RPMI7951 (cell line): ENCODE measurements around the gene LDLRAD4. TPM values are rescaled to one million over a fixed set of nuclear protein-coding genes. Genes with fewer than 3 reads are reported as not detected.

Experiments used
- DNase-seq: peaks from one replicate; pipeline ENCODE4 v3.0.0-alpha.2; 2012; ENCODE audit warnings: low read depth
- total RNA-seq: library from RNA; depleted of rRNA; stranded (reverse); fragments of >200 nt; shearing (Covaris generic); gene quantifications from 2 replicates; pipeline ENCODE4 v1.2.3, GENCODE V29; 2014

Gene LDLRAD4
- total RNA-seq, 1 experiment from 2014 or later: 0.24 TPM

- DNase-seq: no peak
Observed at GRCh38 chr18:13284330-13285027, 65.9 kb downstream of the LDLRAD4 start.

- DNase-seq: no peak
Observed at GRCh38 chr18:13285874-13286273, 67.3 kb downstream of the LDLRAD4 start.

DNA sequence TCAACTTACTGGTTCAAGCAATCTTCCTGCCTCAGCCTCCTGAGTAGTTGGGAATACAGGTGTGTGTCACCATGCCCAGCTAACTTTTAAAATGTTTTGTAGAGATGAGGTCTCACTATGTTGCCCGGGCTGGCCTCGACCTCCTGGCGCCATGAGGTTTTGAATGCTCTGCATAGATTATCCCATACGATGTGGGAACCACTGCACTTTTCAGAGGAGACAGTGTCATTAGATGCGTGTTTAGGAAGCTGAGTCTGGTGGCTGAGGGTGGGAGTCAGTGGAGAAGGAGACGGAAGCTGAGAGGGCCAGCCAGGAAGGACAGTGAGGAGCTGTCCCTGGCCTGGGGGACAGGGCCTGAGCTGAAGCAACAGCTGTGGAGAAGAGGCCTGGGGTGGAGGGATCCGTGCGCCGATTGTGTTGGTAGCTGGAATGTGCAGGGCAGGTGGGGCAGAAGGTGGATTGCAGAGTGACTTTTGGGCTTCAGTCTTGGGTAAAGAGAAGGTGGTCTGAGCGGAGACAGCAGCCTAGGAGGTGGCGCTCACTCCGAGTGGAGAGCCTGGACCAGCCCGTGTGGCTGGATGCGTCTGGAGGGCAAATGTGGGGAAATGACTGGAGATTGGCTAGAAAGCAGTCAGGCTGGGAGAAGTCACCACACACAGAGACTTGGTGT lies 68.0 kb downstream of the LDLRAD4 start:
- no peak for DNase-seq

DNA sequence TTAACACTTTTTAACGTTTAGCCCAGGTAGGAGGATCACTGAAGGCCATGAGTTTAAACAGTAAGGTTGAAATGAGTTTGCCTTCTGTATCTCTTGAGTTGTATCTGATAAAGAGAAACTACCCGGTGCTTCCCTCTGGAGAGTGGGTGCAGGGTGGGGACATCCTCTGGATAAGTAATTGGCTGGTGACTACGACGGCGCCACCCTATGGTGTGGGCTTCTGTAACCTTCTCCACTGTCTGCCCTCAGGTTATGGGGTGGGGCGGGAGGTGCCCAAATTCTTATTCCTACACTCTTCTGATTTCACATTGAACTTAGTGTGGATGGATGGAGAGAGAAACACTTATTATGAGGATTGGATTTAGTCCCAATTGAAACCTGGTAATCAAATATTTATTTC lies 68.8 kb downstream of the LDLRAD4 start:
- no peak for DNase-seq

DNA sequence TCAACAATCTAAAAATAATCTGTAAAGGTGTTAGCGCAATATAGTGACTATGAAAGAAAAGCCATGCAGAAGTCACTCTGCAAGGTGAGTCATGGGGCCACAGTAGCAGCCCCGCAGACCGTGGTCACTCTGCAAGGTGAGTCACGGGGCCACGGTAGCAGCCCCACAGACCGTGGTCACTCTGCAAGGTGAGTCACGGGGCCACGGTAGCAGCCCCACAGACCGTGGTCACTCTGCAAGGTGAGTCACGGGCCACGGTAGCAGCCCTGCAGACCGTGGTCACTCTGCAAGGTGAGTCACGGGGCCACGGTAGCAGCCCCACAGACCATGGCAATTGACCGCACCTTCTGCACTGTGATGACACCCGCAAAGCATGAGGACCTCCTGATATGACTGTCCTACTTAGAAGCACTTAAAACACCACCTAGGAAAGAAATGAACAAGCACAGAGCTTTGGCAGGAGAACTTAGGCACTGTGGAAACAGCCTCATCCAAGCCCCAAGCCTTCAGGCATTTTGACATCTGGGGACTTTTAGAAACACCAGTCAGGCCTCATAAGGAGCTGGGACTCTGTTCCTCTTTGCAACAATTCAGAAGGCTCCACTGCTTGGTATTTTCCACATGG lies 70.1 kb downstream of the LDLRAD4 start:
- peak; percentile 3 for DNase-seq

DNA sequence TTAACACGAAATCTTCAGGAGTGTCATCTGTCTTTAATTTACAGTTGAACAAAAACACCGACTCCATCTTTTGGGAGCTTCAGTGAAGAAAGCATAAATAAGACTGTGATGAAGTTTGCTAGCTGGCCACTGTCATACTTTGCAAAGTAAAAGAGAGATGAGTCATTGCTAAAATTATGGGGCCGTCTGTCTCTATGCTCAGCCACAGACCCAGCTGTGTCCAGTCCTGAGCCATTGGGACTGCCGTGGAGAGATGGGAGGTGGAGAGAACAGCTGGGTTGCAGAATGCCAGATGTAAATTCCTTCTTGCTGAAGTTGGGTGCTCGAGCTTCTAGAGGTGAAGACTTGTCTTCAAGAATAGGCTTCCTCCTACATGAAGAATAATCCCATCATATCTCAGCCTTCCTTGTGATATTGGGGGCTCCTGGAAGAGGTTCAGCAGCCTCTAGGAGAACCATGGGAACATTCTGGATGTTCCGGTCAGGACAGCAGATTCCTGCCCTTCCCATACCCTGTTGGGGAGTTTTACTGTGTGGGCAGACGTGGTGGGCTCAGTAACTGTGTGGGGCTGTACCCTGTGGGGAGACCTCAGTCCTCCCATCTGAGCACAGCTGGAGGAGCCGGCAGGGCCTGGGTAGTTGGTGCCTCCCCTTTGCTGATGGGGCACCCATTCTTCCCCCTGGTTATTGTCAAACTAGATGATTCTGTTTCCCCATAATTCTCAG lies 71.1 kb downstream of the LDLRAD4 start:
- DNase-seq: peak; percentile 42

DNA sequence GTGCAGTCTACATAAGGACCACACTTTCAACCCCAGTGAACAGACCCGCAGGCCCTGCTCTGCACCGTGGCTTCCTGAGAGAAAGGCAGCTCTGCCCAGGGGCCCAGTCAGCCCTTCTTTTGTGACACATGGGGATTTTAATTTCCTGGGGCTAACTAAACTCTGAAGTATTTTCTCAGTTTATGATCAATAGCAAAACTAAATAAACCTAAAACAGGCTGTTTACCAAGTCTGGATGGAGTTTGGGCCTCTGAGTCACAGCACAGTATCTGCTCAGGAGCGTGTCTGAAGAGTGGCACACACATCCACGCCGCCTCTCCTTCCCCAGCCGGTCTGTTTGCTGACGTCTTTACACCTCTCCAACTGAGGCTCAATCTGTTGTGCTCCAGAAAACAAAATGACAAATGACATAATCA lies 72.3 kb downstream of the LDLRAD4 start:
- no peak for DNase-seq

GRCh38 chr18:13291299-13291698 lies 72.7 kb downstream of the LDLRAD4 start:
- no peak for DNase-seq

- no peak for DNase-seq
Observed at GRCh38 chr18:13291745-13292447, 73.3 kb downstream of the LDLRAD4 start.

DNA sequence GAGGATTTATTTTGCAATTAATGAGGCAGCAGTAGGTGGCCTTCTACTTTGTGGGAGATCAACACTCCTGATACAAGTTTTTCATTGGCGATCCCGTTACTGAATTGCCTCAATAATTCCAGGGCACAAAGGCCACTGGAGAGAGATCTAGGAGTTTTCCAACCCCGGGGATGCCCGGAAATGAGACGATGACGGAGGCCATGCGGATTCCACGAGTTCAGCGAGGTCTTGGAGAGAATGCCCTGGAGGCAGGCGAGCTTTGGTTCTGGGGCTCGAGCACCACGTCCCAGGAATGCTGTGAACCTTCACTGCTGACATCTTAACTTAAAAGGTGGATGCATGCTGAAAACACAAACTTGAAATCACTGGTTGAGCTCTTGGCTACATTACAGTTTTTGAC lies 74.2 kb downstream of the LDLRAD4 start:
- peak; percentile 24 for DNase-seq

DNA sequence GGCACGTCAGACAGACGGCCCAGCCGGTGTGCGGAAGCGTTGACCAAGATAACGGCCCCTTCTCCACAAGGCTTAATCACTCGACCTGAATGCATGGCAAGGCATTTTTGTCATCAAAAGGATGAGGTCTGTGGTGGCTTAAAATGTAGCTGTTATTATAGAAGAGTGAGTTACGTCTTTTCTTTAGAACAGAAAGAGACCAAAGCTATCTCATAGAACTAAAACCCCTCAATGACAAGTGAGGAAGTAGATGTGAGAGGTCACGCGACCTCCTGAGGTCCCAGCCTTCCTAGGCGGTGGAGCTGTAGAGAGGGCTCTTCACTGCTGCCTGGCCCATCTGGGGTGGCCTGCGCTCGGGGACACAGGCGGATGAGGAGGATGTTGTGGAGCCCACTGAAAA lies 75.7 kb downstream of the LDLRAD4 start:
- DNase-seq: no peak

- no peak for DNase-seq
Observed at GRCh38 chr18:13295894-13296293, 77.3 kb downstream of the LDLRAD4 start.

- no peak for DNase-seq
Observed at GRCh38 chr18:13296867-13297574, 78.5 kb downstream of the LDLRAD4 start.

DNA sequence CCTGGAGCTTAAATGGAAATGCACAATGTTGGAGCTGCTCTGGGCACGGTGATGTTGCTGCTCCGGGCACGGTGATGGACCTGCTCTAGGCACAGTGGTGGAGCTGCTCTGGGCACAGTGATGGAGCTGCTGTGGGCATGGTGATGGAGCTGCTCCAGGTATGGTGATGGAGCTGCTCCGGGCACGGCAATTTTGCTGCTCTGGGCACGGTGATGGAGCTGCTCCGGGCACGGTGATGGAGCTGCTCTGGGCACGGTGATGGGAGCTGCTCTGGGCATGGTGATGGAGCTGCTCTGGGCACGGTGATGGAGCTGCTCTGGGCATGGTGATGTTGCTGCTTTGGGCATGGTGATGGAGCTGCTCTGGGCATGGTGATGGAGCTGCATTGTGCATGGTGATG lies 79.7 kb downstream of the LDLRAD4 start:
- DNase-seq: no peak

DNA sequence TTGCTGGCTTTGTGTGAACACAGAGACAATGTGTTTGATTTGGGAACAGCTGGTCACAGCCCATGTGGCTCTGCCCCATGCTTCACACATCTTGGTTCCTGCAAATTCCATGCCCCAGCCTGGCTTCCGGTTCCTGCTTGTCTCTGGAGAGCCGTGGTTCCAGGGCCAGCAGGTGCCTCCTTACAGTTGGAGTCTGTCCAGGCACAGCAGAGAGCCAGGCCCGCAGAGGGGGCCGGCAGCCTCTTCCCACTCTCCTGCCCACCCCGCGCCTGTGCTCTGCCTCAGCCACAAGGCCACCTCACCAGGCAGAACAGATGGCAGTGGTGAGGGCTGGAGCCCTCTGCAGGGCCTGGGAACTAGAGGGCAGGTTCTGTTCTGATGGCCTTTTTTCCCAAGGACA lies 81.5 kb downstream of the LDLRAD4 start:
- DNase-seq: no peak

DNA sequence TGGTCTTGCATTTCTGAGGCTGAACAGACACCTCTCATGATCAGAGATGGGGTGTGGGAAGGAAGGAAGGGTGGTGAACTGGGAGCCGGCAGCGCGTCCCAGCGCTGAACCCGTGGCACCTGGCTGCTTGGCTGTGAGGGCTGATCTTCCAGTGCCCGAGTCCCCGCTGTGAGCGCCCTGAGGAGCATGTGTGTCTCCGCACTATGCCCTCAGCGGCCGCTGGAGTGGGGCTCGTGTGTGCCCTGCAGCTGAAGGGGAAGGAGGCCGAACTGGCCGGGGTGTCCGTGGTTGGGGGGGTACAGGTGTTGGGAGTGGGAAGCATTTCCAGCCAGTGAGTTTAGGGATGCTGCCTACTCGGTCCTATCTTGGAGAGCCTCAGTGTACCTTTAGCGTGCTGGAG lies 82.2 kb downstream of the LDLRAD4 start:
- DNase-seq: no peak

- DNase-seq: no peak
Observed at GRCh38 chr18:13302040-13302439, 83.5 kb downstream of the LDLRAD4 start.

DNA sequence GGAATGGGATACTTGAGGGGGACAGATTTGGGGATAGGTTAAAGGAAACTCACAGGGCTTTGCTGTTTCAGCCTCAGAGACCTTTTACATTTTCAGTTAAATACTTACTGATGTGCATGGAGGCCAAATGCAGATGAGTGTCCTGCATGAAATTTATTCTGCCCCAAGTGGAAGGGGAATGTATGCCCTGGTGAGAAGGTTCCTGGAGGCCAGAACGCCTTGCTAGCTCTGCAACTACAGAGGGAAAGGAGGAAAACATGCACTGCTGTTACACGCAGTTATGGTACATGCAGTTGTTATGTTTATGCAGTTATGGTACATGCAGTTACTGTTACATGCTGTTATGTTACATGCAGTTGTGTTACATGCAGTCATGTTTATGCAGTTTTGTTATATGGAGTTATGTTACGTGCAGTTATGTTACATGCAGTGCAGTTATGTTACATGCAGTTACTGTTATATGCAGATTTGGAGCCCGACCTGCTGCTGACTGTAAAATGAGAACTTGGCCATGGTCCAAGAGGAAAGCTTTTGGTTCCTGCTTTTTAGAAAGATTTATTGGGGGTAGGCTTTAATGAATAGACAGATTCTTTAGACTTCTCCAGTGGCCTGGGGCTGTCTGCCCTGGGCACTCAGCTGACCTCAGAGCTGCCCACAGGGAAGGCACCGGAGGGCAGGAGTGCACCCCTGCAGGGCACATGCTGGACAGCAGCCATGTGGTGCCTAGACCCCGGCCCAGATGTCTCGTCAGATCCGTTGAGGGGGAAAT lies 84.1 kb downstream of the LDLRAD4 start:
- DNase-seq: no peak

DNA sequence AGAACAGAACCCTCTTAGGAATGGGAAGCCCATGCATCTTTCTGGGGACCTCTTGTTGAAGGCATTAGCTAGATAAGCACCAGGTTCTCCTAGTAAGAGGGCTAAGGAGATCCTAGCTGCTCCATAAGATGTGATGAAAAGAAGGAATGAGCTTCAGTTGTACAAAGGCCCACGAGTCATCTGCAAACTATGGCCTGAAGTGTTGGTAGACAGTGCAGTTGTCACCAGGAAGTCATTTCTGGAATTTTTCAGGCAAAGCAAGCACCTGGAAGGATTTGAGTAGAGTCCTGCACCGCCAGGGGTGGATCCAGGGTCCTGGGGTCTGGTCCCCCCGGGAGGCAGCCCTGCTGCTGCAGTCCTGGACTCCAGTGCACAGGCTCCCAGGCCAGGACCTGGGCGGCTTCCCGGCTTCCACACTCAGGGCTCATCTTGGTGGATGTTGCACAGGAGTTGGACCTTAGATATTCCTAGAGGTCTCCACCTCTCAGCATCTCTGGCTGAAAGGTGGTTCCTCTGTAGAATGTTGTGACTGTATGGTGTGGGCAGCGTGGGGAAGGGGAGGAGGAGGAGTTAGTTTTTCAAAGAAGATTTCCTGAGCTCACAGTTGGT lies 85.3 kb downstream of the LDLRAD4 start:
- no peak for DNase-seq

- no peak for DNase-seq
Observed at GRCh38 chr18:13305301-13305700, 86.7 kb downstream of the LDLRAD4 start.
